Posterior cingulate gyrus (tissue), 11 donors: ENCODE measurements around the gene AMPD1.

Source experiments
- DNase-seq, 10 donors: peaks; one replicate each; pipeline versions ENCODE4 v3.0.0 to v3.0.0-alpha.2; 2020 to 2021; ENCODE audit warnings: mixed read lengths in 3 of 10
- intact Hi-C: fragments of 100-400 bp; cut with DNase I; formaldehyde crosslinking; loops from one replicate; pipeline ENCODE4 v1.15.1; 2023

The AMPD1 gene

DNA sequence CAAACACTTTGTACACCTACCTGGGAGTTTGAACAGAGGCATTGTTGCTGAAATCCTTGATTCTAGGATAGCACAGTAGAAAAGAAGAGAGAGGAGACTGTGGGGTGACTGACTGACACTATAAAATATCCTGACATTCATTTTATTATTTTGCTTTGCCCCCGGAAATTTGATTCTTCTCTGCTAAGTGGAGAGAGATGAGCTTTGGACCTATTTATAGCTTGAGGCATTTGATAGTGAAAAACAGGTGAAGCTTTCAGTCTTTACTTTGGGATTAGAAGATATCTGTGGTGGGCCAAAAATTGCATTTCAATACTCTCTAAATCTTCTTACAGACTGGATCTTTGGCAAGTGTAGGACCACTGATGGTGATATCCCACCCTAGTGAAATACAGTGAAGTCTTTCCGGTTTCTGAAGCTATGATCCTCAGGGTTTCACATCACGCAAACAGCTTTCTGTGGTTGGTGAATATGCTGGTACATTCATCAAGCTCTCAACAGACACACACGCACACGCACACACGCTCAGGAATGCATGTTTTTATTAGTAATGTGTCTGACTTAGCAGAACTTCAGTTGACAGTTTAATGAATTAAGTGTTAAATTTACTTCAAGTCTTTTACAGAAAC lies at the start of gene AMPD1:
Gene AMPD1, minus strand, starts transcription at position 117 of the 629 bp plus-strand sequence. Its CDS starts 75 bp downstream, at position 42.
- intact Hi-C loops, result no loop called here
- DNase-seq, result no peak

DNA sequence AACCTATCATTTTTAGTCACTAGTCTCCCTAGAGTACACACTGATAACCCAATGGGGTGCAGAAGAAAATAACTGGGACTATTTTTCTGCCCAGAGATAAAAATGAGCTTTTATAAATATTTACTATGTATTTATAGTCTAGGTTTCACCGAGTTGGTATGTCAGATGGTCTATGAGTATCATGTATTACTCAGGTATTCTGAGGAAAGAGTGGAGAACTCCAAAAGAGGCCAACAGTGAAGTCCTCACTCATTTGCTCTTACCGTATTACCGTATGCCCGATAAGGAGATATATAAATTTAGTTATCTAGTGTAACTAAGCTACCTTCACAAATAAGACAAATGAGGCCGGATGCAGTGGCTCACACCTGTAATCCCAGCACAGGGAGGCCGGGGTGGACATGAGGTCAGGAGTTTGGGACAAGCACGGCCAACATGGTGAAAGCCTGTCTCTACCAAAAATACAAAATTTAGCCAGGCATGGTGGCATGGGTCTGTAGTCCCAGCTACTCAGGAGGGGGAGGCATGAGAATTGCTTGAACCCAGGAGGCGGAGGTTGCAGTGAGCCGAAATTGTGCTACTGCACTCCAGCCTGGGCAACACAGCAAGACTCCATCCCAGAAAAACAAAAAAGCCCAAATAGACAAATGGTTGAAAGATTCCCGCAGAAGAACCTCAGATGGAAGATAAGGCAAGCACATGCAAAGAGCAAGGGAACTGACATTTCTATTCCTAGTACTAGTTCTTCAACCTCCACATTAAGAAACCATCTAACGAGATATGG lies 46.8 kb upstream of the AMPD1 start:
- no peak for DNase-seq
- intact Hi-C loops, result no loop called here

DNA sequence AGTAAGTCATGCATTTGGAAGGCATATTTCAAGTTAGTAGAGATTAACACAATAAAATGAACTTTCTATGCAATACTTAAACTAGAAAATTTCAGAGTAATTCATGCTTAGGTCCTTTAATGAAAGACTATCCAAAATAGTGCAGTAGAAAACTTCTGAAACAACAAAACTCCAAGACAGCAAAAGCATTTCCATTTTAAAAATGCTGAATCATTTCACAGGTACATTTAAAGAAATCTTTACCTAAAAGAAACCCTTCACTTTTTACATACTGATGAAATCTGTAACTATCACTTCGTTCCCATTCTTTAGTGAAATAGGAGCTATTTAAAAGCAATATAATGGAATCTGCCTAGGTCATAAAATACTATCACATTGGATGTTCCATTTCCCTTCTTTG lies 45.0 kb upstream of the AMPD1 start:
- no peak for DNase-seq
- intact Hi-C loops, result no loop called here

DNA sequence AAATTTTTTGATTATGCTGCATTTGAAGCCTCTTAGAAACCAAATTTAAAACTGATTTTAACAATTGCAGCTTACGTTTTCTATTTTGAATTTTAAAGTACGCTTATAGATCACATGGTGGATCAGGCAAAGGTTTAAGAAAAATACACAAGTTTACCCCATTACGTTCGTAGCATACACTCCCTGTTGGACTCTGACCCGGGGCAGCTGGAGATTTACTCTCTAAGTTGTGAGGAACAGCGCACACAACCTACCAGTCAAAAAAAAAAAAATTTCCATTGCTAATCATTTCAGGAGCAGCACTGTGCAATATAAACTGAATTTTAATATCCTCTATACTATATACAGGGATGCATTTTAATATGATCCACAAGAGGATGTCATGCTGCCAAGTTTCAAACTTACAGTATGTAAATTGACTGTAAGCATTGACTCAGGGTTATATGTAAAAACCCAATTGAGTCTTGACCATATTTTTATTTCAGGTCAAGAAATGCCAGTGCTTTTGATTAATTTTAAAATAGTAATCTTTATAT lies 42.0 kb upstream of the AMPD1 start:
- no peak for DNase-seq
- intact Hi-C loops, result no loop called here

DNA sequence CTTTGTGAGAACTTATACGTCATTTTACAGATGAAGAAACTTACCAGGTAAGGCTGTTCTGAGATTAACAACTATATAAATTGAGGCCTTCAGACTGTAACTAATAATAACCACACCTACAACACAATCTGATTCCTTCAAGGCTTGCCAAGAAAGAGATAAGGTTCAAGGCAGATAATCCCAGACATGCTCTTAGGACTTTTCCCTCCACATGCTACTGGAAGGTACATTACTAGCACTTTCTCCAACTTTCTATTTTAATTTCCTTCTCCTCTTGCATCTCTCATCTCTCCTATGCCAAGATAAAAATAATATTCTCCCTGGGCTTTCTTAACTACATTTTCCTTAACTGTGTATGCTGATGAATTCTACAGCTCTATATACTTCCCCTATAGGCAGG lies 40.1 kb upstream of the AMPD1 start:
- intact Hi-C loops, result no loop called here
- DNase-seq, result no peak

DNA sequence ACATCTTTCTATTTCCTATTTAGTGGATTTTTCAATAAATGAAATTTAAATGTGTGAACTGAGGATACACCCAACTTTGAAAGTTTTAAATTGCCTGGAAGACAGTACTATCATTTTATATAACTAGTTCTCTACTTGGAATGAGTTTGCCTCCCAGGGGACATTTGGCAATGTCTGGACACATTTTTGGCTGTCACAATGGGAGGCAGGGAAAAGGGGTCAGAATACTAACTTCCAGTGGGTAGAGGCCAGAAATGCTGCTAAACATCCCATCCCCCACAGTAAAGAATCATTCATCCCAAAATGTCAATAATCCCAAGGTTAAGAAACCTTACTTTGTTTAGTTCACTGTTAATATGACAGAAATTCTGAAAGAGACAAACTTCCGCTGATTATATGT lies 34.4 kb upstream of the AMPD1 start:
- intact Hi-C loops, result no loop called here
- DNase-seq, result no peak

DNA sequence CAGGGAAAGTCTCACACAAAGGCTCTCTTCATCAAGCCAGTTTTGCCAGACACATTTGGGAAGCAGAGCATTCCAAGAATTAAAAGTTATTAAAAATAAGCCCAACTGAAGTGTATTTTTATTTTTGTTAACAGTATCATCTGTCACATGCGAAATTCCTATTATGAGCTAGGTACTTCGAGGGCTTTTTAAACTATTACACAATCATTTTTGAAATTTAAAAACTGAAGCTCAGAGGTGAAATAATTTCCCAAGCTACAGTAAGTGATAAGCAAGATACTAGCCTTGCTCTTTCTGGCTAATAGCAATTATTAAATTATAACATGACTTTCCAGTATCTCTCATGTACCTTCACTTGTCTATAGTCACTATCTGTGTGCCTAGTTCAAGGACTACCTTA lies 33.2 kb upstream of the AMPD1 start:
- intact Hi-C loops, result no loop called here
- no peak for DNase-seq

DNA sequence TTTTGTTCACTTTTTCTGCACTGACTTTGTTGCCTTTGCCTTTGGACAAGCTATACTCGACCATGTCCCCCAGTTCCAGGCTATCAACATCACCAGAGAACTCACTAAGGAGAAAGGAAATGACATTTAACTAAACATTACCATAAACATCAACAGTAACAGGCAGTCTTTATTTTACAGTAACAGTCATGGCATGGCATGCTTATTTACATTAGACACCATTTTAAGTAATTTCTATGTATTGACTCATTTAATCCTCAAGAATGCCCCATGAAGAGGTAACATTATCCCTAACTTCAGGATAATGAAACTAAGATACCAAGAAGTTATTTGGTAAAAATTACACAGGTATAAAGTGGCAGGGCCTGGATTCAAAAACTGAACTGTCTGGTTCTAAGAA lies 29.9 kb upstream of the AMPD1 start:
- no peak for DNase-seq
- intact Hi-C loops, result no loop called here

DNA sequence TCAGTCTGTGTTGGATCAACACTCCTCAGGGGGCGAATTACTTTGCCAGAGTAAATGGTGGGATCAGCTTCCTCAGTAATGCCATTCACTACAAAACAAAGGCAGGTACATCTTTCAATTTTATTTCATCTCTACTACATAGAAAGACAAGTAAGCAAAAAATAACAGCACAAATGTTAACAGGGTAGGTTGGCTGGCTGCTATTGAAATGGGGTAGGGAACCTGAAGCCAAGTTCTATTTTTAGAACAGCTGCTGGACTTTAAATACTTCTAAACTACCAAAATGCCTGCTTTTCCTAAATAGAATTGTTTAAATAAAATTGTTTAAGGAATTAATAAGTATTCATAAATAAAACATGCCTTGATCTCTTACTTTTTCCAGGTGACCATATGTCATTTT lies 28.6 kb upstream of the AMPD1 start:
- intact Hi-C loops, result no loop called here

DNA sequence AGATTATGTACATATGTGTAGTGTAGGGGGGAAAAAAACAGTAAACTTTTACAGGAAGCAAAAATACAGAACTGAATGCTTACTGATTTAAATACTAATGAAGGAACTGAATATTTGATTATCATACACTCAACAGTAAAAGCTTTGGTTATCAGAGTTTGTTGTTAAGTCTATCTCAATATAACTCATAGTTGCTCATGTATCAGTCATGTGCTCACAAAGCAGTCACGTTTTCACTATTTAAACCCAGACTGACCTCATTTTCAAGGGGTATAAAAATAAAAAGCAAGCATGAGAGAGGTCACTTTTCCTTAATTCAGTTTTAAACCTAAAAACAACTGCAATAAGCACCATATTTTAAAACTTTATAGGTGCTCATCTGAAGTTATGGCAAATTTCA lies 28.1 kb upstream of the AMPD1 start:
- DNase-seq, result no peak
- intact Hi-C loops, result no loop called here

More for the DNA sequence above, 28.6 kb upstream of the AMPD1 start:
- no peak for DNase-seq

DNA sequence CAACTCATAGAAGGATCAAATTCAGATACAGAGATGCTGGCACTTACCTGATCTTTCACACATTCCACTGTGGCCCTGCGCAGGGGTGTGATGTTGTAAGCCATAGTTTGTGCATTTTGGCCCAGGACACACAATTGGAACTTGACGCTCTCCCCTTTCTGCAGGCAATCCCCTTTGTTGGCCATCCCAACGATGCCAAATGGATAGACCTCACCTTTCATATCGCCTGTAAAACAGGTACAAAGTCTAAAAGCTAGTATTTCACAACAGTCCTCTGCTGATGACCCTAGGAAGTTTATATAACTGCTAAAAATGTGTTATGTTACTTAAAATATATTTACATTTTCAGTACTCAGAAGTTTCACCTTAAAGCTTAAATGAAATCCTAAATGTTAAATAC lies 25.1 kb upstream of the AMPD1 start:
- intact Hi-C loops, result no loop called here
- no peak for DNase-seq

DNA sequence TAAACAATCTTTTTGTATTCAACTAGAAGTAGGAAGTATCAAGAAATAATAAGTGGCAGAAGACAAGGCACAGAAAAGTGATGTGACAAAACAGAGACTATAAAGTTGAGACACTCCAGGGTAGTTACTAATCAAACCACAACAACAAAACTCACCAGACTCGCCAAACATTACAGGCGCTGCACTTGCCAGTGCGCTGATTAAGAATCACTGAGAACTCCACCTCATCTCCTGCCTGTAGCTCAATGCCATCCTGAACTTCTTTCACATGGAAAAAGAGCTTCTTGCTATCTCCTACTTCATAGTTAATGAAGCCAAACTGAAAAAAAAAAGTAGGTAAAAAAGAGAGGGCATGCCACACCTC lies 24.1 kb upstream of the AMPD1 start:
- DNase-seq, result no peak
- intact Hi-C loops, result loop anchor here (5.0 kb wide), 1 partner anchor 907 kb away; the partner anchor contains the start of gene RSBN1

DNA sequence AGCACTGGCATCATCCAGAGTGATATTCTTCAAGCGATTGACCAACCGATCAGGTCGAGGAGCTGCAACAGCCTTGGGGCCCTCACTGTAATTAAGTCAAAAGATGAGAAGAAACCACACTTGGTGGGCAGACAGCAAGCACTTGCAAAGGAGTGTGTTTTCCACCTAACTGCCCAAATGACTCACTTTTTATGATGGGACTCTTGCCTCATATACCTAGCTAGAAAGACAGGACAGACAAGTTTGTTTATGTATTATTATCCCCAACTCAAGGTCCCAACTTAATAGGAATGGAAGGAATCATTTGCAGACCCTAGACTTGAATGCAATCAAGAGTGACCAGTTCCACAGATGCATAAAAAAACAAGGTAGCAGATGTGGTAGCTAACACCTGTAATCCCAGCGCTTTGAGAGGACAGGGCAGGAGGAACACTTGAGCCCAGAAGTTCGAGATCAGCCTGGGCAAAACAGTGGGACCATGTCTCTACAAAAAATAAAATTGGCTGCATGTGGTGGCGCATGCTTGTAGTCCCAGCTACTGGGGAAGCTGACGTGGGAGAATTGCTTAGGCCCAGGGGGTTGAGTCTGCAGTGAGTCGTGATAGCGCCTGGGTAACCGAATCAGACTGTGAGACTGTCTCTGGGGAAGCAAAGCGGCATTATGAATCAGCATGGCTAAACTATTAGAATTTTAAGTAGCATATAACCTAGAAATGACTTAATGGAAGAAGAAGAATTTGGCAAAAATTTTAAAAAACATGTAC lies 23.5 kb upstream of the AMPD1 start:
- no peak for DNase-seq
- intact Hi-C loops, result loop anchor here (5.0 kb wide), 1 partner anchor 907 kb away; the partner anchor contains the start of gene RSBN1

DNA sequence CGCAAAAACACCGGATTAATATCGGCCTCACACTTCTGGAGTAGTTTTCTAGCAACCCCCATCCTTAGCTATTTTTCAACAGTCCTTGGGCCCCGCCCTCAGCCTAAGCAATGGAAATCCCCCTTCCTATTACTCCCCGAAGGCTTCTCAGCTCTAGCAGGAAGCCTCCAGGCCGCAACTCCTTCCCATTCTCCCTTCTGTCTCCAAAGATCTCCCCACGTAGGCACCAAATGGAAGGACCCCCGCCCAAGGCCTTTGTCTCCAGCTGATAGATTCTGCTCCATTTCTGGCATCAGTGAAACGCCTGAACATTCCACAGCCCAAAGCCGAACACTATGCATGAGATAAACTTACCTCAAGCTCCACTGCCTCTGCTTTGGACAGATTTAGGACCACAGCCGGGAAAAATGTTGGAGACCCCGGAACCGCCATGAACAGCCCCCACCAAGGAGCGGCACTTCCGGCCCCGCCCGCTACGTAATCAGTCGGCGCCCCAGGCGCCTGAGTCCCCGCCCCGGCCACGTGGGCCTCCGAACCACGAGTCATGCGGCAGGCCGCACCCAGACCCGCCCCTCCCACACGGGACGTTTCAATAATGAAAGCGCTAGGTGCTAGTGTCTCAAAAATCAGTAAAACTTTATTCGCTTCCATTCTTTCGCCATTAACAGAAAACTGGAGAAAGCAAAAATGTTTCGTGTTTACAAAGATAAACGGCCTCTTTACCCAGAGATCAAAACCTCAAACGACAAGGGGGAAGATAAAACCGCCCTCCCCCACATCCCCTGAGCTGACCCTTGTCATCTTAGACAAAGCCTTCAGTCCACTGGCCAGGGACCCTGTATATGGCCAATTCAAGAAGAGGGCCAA lies 21.2 kb upstream of the AMPD1 start, which contains the start of gene NRAS:
Gene NRAS, minus strand, starts transcription at position 468 of the 867 bp plus-strand sequence. CDS start 611 bp downstream, outside the sequence.
- DNase-seq, result peak; percentile 87 to 99 (median 94)
- intact Hi-C loops, result loop anchor here (1.0 to 5.0 kb wide), 3 partner anchors 41 to 904 kb away; partner anchors contain the start of genes BCAS2, CSDE1 and RSBN1

DNA sequence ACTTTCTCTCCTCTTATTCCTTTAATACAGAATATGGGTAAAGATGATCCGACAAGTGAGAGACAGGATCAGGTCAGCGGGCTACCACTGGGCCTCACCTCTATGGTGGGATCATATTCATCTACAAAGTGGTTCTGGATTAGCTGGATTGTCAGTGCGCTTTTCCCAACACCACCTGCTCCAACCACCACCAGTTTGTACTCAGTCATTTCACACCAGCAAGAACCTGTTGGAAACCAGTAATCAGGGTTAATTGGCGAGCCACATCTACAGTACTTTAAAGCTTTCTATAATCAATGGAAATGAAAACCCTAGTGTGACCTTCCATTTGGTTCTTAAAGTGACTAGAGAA lies 20.6 kb upstream of the AMPD1 start:
- intact Hi-C loops, result loop anchor here (1.0 to 5.0 kb wide), 3 partner anchors 41 to 904 kb away; partner anchors contain the start of genes BCAS2, CSDE1 and RSBN1
- no peak for DNase-seq

DNA sequence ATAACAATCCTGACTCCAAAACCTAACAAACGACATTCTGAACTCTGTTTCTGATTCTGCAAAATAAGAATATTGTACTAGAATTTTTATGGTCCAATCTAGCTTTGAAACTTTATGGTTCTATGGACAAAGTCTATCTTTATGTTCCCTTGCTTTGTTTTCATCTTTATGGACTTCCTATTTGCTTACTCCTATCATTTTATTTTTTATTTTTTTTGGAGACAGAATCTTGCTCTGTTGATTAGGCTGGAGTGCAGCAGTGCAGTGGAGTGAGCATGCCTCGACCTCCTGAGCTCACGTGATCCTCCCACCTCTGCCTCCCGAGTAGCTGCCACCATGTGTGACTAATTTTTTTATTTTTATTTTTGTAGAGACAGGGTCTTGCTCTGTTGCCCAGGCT lies 17.6 kb upstream of the AMPD1 start:
- no peak for DNase-seq
- intact Hi-C loops, result no loop called here

DNA sequence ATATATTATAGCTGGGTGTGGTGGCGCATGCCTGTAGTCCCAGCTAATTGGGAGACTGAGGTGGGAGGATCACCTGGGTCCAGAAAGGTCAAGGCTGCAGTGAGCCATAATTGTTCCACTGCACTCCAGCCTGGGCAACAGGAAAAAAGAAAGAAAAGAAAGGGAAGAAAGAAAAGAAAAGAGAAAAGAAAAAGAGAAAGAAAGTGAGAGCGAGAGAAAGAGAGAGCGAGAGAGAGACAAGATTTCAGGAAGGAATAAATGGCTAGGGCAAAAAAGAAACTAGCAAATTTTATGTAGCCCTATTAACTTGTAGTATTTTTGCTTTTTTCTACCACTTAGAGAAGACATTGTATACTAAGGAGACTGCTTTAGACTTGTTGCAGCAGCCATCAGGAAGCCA lies 15.0 kb upstream of the AMPD1 start:
- intact Hi-C loops, result no loop called here
- no peak for DNase-seq

DNA sequence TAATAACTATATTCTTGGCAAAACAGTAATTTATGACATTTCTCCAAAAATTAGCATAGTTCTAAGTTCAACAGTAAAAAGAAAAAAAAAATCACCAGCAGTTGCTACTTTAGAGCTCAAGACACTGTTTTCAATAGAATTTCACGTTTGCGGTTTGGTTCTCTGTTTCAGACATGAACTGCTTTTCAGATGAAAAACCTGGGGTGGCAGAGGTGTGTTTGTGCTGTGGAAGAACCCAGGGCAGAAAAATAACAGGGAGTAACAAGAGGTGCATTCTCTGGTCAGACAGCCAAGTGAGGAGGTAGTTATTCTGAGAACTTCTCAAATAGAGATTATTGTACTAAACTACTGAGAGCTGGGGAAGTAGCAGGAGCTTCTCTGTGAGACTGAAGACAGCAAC lies 12.3 kb upstream of the AMPD1 start:
- intact Hi-C loops, result no loop called here
- DNase-seq, result no peak

DNA sequence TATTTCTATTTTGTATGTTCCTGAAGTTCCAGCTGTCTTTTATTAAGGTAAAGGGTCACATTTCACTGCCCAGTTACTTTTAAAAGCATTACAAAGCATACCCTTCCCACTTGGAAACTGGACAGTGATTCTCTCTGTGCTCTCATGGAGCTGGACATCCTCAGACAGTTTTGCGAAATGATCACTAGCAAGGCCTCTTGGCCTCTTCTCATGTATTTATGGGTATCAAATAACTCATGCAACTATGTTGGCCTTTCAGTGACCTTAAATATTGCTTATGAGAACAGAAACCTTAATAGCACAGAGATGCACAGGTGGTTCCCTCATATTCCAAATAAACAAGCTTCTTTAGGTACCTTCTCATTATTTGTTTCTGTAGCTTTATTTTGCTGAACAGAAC lies 7.9 kb upstream of the AMPD1 start:
- intact Hi-C loops, result no loop called here
- DNase-seq, result no peak

DNA sequence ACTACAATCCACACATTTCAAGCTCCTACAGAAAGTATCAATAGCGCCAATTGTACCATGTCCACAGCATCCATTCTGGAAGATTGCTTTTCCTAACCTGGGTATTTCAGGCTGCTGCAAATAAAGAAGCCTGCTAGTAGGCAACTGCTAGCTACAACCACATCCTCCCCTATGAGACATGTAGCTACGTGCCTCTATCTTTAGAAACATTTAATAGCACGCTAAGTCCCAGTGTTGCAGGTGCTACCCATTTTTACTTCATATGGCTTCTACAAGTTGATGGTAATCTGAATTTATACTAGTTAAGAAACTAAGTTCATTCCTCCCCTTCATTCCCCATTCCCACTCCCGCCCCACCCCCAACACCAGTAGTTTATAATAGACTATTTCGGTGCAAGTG lies 7.4 kb upstream of the AMPD1 start:
- DNase-seq, result no peak
- intact Hi-C loops, result no loop called here
